Cardiac muscle cell (in vitro differentiated cells and primary cell): ENCODE data around the gene C2CD4C. TPM values are rescaled to one million over a fixed set of nuclear protein-coding genes. Genes with fewer than 3 reads are reported as not detected.
"Not testable (repeated sequence)": the region's sequence is repeated elsewhere in the genome, so short reads cannot be mapped to it uniquely, and the experiment has no call there.

Experiments
- DNase-seq, 2 donors: peaks; one replicate each; pipeline versions ENCODE4 v3.0.0 to v3.0.0-alpha.2; 2010 to 2017; ENCODE audit warnings: low read depth in 1 of 2, low spot score in 1 of 2
- H3K27ac ChIP-seq: fragments of 200-600 bp; sonication (generic); 2 replicates; pipeline ENCODE4 v1.5.1; 2016
- H3K27me3 ChIP-seq: fragments of 200-600 bp; sonication (generic); 2 replicates; pipeline ENCODE4 v1.6.0; 2016; ENCODE audit warnings: control low read depth
- H3K36me3 ChIP-seq: fragments of 200-600 bp; sonication (generic); 2 replicates; pipeline ENCODE4 v1.5.1; 2016; ENCODE audit warnings: control low read depth
- H3K4me1 ChIP-seq: fragments of 200-600 bp; sonication (generic); 2 replicates; pipeline ENCODE4 v1.8.1; 2017; ENCODE audit warnings: low read depth, mild to moderate bottlenecking, mixed run types
- H3K4me3 ChIP-seq: fragments of 200-600 bp; sonication (generic); 2 replicates; pipeline ENCODE4 v1.5.1; 2016; ENCODE audit warnings: mild to moderate bottlenecking
- H3K9me3 ChIP-seq: fragments of 200-600 bp; sonication (generic); 2 replicates; pipeline ENCODE4 v1.5.1; 2017; ENCODE audit warnings: low read depth, mild to moderate bottlenecking, control low read depth
- polyA plus RNA-seq: library from polyadenylated mRNA; unstranded; fragments of >200 nt; fragmentation: Nextera tagmentation; extraction: Ambion mirVana; gene quantifications from 2 replicates; pipeline ENCODE4 v1.2.1, GENCODE V29; 2016
- total RNA-seq: library from RNA; depleted of rRNA; stranded (reverse); fragments of >200 nt; gene quantifications from 2 replicates; pipeline ENCODE4 v1.2.3, GENCODE V29; 2016
- TF ChIP-seq, protein P1 (sequence below): IDR thresholded peaks from 2 replicates; pipeline ENCODE4 v1.5.1; 2012; ENCODE audit warnings: low read depth, mild to moderate bottlenecking, low read length

The C2CD4C gene
- total and polyA plus RNA-seq, 2 experiments from 2014 or later: 3.4 to 4.1 TPM

- H3K4me1 ChIP-seq: no peaks in the 10 kb centered on the region
- H3K27me3 ChIP-seq: no peaks in the 10 kb centered on the region
- no peak overlapping the region for H3K27ac ChIP-seq
- no peaks in the 10 kb centered on the region for H3K9me3 ChIP-seq
- no peak overlapping the region for H3K4me3 ChIP-seq
- H3K36me3 ChIP-seq: no peaks in the 10 kb centered on the region
- DNase-seq: no peak
- TF ChIP-seq, protein P1, sequence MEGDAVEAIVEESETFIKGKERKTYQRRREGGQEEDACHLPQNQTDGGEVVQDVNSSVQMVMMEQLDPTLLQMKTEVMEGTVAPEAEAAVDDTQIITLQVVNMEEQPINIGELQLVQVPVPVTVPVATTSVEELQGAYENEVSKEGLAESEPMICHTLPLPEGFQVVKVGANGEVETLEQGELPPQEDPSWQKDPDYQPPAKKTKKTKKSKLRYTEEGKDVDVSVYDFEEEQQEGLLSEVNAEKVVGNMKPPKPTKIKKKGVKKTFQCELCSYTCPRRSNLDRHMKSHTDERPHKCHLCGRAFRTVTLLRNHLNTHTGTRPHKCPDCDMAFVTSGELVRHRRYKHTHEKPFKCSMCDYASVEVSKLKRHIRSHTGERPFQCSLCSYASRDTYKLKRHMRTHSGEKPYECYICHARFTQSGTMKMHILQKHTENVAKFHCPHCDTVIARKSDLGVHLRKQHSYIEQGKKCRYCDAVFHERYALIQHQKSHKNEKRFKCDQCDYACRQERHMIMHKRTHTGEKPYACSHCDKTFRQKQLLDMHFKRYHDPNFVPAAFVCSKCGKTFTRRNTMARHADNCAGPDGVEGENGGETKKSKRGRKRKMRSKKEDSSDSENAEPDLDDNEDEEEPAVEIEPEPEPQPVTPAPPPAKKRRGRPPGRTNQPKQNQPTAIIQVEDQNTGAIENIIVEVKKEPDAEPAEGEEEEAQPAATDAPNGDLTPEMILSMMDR: no peak
These were observed 42.7 kb downstream of the C2CD4C start for GRCh38 chr19:366205-366783.

- TF ChIP-seq, protein P1: no peak
- Histone ChIP-seq H3K4me3 (no peak overlapping the region), H3K9me3 (no peaks in the 10 kb centered on the region), H3K27me3 (no peaks in the 10 kb centered on the region), H3K4me1 (no peaks in the 10 kb centered on the region), H3K27ac (no peak overlapping the region), H3K36me3 (no peaks in the 10 kb centered on the region)
- no peak for DNase-seq
These were observed 44.3 kb downstream of the C2CD4C start for GRCh38 chr19:364496-365287.

DNA sequence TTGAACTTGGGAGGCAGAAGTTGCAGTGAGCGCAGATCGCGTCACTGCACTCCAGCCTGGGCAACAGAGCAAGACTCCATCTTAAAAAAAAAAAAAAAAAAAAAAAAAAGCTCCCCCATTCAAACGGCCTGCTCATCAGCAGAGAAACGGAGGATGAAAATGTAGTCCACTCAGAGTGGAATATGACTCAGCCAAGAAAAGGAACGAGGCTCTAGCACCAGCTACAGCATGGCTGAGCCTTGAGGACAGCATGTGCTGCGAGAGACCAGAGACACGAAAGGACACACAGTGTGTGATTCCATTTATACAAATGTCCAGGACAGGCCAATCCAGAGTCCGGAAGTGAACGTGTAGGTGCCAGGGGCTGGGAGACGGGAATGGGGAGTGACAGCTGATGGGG lies 46.3 kb downstream of the C2CD4C start:
- DNase-seq: no peak
- H3K9me3 ChIP-seq: no peaks in the 10 kb centered on the region
- TF ChIP-seq, protein P1: no peak
- H3K36me3 ChIP-seq: no peaks in the 10 kb centered on the region
- no peaks in the 10 kb centered on the region for H3K4me1 ChIP-seq
- no peaks in the 10 kb centered on the region for H3K27me3 ChIP-seq
- H3K27ac ChIP-seq: no peak overlapping the region
- no peak overlapping the region for H3K4me3 ChIP-seq

DNA sequence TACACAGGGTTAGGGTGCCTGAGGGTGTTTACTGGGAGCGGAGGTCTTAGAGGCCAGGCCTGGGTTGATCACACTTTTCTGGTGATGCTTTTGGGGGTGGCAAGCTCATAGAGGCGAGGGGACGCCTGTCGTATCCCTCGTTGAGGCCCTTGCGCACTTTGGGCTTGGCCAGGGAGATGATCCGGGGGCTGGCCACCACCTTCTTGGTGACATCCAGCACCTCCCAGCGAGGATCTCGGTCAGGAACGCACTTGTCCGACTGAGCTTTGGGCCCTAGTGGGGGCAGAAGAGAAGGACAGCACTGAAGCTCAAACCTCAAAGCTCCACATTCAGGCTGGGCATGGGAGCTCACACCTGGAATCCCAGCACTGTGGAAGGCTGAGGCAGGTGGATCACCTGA lies 46.8 kb downstream of the C2CD4C start:
- H3K36me3 ChIP-seq: no peaks in the 10 kb centered on the region
- no peaks in the 10 kb centered on the region for H3K9me3 ChIP-seq
- H3K4me1 ChIP-seq: no peaks in the 10 kb centered on the region
- TF ChIP-seq, protein P1: no peak
- no peak overlapping the region for H3K27ac ChIP-seq
- no peaks in the 10 kb centered on the region for H3K27me3 ChIP-seq
- DNase-seq: no peak
- H3K4me3 ChIP-seq: no peak overlapping the region

DNA sequence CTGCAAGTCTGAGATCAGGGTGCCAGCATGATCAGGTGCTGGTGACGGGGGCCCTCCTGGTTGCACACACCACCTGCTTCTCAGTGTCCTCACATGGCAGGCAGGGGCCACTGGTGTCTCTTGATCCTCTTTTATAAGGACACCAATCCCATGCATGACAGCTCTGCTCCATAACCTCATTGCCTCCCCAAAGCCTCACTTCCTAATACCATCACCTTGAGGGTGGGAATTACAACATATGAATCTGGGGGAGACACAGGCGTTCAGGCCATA lies 49.4 kb downstream of the C2CD4C start:
- Histone ChIP-seq H3K27ac (no peak overlapping the region), H3K27me3 (no peaks in the 10 kb centered on the region), H3K9me3 (no peaks in the 10 kb centered on the region), H3K36me3 (no peaks in the 10 kb centered on the region), H3K4me3 (no peak overlapping the region), H3K4me1 (no peaks in the 10 kb centered on the region)
- TF ChIP-seq, protein P1: no peak
- DNase-seq: no peak

- not testable (repeated sequence) for H3K9me3 ChIP-seq, H3K27ac ChIP-seq, H3K36me3 ChIP-seq, H3K4me1 ChIP-seq, H3K27me3 ChIP-seq, DNase-seq, H3K4me3 ChIP-seq
These were observed 53.4 kb downstream of the C2CD4C start for GRCh38 chr19:355536-355935.

Other genes with a start within 250 kb of the C2CD4C start
- gene PLPP2, start 117.7 kb downstream of the C2CD4C start, total RNA-seq: 0.07 and 0.21 TPM in 2 replicates
- not detected in 2 replicates for gene PLPP2, start 117.7 kb downstream of the C2CD4C start, polyA plus RNA-seq
- 28.8 and 32.7 TPM in 2 replicates for gene MIER2, start 64.4 kb downstream of the C2CD4C start, total RNA-seq
- 47.8 and 52.9 TPM in 2 replicates for gene MIER2, start 64.4 kb downstream of the C2CD4C start, polyA plus RNA-seq
- 33.6 and 56.9 TPM in 2 replicates for gene SHC2, start 51.9 kb upstream of the C2CD4C start, total RNA-seq
- gene SHC2, start 51.9 kb upstream of the C2CD4C start, polyA plus RNA-seq: 39.9 and 54.6 TPM in 2 replicates
- gene MADCAM1, start 87.3 kb upstream of the C2CD4C start, total RNA-seq: 0.70 and 2.2 TPM in 2 replicates
- 2.5 and 3.4 TPM in 2 replicates for gene MADCAM1, start 87.3 kb upstream of the C2CD4C start, polyA plus RNA-seq
- gene TPGS1, start 98.3 kb upstream of the C2CD4C start, total RNA-seq: 67.1 and 71.1 TPM in 2 replicates
- gene TPGS1, start 98.3 kb upstream of the C2CD4C start, polyA plus RNA-seq: 55.8 and 56.2 TPM in 2 replicates
- gene CDC34, start 122.6 kb upstream of the C2CD4C start, total RNA-seq: 205 and 247 TPM in 2 replicates
- 205 and 207 TPM in 2 replicates for gene CDC34, start 122.6 kb upstream of the C2CD4C start, polyA plus RNA-seq
- not detected in 2 replicates for gene GZMM, start 134.9 kb upstream of the C2CD4C start, total RNA-seq
- gene GZMM, start 134.9 kb upstream of the C2CD4C start, polyA plus RNA-seq: 0.39 TPM in 1 of 2 replicates, not detected in the other
- gene BSG, start 163.4 kb upstream of the C2CD4C start, total RNA-seq: 826 and 1,015 TPM in 2 replicates
- 976 and 1,204 TPM in 2 replicates for gene BSG, start 163.4 kb upstream of the C2CD4C start, polyA plus RNA-seq
- gene HCN2, start 180.7 kb upstream of the C2CD4C start, total RNA-seq: 1.0 and 2.3 TPM in 2 replicates
- gene HCN2, start 180.7 kb upstream of the C2CD4C start, polyA plus RNA-seq: 0.34 and 0.46 TPM in 2 replicates
- gene POLRMT, start 224.4 kb upstream of the C2CD4C start, total RNA-seq: 82.6 and 121 TPM in 2 replicates
- 103 and 120 TPM in 2 replicates for gene POLRMT, start 224.4 kb upstream of the C2CD4C start, polyA plus RNA-seq
- gene FGF22, start 230.7 kb upstream of the C2CD4C start, total RNA-seq: not detected in 2 replicates
- 0.92 TPM in 1 of 2 replicates, not detected in the other for gene FGF22, start 230.7 kb upstream of the C2CD4C start, polyA plus RNA-seq